ENCODE data around the gene HDDC3.

- no peak for TF ChIP-seq CTCF (IDR thresholded peaks at IDR 0.05)
- TF ChIP-seq POLR2A (IDR thresholded peaks at IDR 0.05; ENCODE audit: low read depth) = no peak
Observed at GRCh38 chr15:90883526-90883975, 48.8 kb downstream of the HDDC3 start.

Data from esophagus muscularis mucosa (tissue), 3 donors.